NK-92 (cell line): ENCODE data around the gene FRA10AC1.
"Not testable (repeated sequence)": the region's sequence is repeated elsewhere in the genome, so short reads cannot be mapped to it uniquely, and the experiment has no call there.

Experiments
- DNase-seq: peaks from one replicate; lab custom pipeline; 2025; ENCODE audit not compliant: unreplicated experiment; lab: John Stamatoyannopoulos, UW

The FRA10AC1 gene

DNA sequence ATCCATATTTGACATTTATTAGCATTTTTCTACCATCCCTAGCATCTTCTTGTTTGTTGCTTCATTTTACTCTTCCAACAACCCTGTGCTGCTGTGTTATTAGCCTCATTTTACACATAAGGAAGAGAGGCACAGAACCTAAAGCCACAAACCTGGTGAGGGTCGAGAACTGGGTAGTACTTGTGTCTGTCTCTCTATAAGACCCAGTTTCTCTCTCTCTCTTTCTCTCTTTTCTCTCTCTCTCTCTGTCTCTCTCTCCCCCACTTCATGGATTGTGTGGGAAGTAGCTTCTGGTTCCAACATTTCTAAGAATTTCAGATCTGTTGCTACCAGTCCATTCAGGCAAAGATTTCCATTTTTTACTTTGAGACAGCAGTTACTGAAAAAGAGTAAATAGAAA lies 1.4 kb upstream of the FRA10AC1 start:
- DNase-seq = no peak

DNA sequence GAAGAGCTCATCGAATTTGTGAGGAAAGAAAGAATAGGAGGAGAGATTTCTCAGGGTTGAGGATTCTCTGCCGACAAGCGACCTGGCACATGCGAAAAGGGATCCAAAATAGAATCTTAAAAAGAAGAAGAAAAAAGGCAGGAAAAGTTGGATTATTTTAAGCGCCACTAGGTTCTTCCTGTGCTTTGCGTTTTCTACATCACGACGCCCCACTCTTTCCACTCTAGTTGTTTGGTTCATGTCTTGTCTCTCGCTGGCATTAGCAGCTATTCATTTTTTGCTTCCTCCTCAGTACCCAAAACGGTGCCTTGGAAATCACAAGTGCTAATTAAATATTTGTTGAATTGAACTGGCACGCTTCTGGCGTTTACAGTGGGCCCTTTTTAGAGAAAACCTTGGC lies 674 bp upstream of the FRA10AC1 start:
- no peak for DNase-seq

DNA sequence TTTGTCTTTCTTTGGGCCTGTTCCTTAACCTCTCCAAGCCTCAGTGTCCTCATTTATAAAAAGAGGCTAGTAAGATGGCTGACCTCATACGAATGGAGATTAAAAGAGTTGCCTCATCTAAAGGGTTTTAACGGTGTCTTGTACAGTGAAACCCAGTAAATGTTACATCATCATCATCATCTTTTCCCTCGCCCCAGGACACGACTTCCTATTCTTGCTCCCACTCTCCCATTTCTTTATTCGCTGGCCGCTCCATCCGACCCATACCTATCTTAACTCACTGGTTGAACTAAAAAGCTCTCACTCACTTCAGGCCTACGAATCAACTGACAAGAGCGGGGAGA lies 554 bp downstream of the FRA10AC1 start:
- no peak for DNase-seq

DNA sequence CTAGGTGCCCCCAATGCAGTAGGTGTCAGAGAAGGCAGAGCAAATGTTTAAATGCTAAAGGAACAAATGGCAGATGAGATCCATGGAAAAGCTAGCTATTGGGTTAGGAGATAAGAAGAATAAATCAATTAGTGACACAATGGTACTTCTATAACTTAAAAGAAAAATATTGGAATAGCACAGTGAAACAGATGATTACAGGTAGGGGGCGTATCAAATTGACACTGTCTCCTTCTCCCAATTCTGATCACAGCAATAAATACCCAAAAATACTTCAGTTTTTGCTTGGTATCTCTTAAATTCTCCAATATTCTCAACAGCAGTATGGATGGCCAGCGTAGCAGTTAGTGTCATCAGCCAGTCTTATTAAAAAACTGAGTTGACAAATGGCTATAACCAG lies 5.2 kb downstream of the FRA10AC1 start:
- no peak for DNase-seq

DNA sequence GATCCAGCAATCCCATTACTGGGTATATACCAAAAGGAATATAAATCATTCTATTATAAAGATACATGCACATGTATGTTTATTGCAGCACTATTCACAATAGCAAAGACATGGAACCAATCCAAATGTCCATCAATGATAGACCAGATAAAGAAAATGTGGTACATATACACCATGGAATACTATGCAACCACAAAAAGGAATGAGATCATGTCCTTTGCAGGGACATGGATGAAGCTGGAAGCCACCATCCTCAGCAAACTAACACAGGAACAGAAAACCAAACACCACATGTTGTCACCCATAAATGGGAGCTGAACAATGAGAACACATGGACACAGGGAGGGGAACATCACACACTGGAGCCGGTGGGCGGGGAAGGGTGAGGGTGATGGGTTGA lies 5.8 kb downstream of the FRA10AC1 start:
- DNase-seq = not testable (repeated sequence)

DNA sequence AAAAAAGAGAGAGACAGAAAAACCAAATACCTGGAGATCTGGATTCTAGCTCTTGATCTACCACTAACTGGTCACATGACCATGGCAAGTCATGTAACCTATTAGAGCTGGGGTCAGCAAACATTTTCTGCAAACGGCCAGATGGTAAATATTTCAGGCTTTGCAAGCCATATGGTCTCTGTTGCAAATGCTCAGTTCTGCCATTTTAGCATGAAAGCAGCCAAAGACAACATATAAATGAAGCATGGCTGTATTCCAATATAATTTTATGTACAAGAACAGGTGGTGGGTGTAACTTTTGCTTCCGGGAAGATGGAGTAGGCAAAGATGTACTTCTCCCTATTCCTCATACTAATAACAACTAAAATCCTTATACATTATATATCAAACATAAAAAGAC lies 6.7 kb downstream of the FRA10AC1 start:
- DNase-seq = no peak

DNA sequence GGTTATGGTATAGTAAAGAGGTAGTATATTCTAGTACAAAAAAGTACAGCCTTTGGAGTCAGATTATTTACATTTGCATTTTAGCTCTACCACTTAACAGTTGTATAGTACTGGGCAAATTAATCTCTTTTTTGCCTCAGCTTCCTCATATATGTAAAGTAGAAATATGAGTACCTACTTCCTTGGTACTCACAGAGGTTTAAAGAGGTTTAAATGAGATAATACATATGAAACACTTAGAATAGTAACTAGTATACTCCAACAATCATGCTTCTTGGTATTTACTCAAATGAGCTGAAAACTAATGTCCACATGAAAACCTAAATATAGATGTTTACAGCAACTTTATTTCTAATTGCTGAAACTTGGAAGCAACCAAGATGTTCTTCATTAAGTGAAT lies 14.7 kb downstream of the FRA10AC1 start:
- DNase-seq = no peak

DNA sequence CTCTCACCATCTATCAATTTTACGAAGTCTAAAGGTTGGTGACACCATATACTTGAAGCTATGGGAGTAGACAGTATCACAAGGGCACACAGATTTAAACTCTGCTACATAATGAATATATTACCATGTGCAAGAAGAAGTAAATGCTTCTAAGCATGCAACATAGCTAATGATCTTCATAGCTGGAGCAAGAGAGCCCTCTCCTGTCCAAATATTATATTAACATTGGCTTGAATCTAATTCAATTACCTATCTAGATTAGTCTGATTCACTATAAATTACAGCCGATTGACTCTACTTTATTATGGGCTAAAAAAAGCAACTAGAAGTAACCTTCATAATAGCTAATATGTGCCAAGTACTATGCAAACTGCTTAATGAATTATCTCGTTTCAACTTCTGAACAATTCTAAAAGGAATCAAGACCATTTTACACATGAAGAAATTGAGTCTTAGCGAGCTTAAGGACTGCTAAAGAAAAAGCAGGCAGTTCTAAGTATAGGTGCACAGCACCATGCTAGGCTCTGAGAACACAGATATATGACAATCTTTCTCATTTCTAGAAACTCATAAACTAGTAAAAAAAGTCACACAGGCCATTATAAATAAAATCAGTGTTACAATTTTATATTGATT lies 21.9 kb downstream of the FRA10AC1 start:
- DNase-seq = no peak

DNA sequence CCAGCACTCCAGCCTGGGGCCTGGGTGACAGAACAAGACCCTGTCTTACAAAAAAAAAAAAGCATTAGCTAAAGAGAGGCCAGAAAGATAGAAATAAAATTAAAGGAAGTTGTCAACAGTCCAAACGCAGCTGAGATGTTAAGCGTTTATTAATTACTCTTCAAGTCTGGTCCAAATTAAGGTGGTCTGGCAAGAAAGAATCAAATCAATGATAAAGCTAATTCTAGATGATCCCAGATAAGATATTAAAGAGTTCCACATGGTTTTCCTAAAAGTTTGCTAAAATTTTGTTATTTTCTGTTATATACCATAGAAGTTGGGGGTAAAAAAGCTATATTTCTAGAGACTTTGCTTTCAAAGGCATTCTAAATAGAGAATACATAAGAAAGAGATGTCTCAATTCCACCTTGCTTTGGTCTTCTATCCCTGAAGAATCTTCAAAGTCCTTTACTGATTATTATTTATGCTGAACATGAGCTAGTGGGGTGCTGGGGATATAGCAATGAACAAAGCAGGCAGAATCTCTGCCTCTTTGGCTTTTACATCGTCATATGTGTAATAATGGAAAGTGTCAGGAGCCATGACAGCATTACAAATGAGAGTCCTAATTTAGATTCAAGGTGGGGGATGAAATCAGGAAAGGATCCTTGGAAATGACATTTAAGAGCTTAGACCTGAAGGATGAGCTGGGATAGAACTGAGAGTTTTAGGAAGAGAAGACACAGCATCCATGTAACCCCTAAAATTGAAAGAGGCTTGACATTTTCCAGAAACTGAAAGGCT lies 23.4 kb downstream of the FRA10AC1 start:
- no peak for DNase-seq

DNA sequence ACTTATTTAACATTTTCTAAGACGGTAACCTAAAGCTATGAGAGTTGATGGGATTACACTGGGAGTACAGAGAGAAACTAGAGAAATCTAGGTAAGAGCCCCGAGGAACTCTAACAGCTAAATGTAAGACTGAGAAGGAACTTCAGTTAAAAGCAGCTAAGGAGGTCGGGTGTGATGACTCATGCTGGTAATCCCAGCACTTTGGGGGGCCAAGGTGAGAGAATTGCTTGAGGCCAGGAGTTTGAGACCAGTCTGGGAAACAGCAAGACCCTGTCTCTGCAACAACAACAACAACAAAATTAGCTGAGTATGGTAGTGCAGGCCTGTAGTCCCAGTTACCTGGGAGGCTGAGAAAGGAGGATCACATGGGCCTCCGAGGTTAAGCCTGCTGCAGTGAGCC lies 24.0 kb downstream of the FRA10AC1 start:
- DNase-seq = no peak

DNA sequence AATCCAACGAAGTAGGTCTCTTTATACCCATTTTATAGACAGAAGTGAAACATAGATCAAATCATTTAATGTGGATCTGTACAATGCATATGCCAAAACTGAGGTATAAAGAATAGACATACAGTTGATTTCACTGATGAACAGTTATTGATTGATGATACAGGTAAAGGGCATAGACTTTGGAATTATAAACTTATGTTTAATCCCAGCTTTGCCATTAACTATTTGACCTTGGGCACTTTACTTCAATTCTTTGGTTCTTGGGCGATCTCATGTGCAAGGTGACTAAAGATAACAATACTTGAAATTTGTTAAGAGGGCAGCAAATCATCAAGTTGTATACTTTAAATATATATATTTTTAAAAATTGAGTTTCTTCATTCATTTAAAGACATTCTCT lies 28.6 kb downstream of the FRA10AC1 start:
- no peak for DNase-seq

DNA sequence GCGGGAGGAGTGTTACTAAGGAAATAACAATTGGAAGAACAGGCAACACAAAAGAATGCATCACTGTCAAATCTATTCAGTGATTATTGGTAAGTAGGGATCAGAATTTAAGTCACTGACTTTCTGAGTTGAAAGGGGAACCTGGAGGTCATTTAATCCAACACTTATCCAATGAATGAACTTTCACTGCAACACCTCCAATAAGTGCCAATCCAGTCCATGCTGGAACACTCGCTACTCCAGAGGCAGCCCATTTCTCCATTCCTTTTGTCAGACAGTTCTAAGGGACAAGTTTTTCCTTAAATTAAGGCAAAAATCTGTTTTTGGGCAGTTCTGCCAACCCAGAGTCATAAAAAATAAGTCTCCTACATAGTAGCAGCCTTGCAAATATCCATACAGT lies 29.5 kb downstream of the FRA10AC1 start:
- no peak for DNase-seq

DNA sequence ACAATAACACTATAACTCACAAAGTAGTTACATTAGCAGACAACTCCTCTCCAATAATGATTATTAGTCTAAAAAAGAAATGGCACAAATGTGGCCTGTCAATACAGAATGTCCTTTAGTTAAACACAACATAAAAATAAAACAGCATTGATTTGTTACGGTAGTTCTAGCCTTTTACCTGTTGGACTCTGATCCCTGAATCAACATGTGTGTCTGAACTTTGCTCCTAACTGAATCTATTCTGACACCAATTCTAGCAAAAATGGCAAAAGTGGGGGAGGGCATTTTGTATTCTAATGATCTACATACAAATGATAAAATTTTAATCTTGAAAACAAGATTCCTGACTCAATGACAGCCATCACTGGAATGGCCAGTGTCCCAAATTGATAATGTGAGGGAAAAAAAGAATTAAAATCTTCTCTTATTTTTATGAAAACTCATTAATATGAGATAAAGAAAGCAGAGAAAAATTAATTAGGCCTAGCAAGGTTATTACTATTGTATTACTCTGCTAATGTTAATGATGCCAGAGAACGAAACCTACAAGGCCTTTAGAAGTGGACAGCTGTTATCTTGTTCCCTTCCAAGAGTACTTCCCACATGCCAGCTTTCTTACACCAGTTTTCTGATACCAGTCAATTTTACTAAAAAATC lies 30.2 kb downstream of the FRA10AC1 start:
- DNase-seq = no peak

DNA sequence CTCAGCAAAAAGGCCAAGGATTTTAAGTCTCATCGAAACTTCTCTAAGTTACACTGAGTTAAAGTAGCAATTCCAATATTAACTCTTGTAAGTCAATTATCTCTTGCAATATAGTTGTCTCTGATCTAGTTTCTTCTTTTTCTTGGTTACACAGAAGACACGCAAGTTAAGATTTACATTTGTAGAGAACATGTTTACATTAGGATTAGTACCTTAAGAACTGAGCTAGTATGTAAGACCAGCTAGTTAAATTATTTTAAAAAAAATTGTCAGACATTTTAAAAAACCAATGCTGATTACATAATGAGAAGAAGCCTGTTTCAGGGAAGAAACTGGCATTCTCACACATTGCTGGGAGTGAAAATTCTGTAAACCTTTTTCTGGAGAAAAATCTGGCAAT lies 31.4 kb downstream of the FRA10AC1 start:
- no peak for DNase-seq

DNA sequence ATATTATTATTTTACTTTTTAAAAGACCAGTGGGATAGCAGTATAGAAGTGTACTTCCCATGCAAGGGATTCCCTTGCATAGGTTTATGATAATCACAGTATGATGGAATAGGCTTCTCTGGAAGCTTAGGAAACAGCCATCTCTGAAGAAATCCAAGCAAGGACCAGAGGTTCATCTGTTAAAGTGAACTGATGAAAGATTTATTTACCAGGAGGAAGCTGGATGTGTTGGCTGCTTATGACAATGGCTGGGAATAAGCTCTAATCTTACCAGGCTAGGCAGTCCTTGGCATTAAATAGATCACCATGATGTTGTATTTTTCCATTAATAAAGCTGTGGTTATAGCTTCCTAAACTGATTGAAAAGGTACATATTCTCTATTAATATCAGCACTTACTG lies 32.0 kb downstream of the FRA10AC1 start:
- no peak for DNase-seq

DNA sequence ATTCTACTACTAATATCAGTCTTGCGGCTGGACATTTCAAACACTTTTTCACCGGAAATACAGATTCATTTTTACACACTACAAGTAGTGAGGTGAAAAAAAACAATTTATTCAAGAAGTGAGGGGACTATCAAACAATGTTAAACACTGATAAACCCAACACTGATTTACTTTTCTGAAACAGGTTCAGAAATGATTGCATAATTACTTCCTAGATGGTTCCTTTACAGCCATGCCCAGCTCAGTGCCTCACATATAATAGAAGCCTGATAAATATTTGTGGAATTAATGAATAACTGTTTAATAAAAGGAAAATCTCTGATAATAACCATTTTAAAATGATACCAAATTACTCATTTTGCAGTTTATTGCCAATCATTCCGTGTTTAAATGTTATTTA lies 34.6 kb downstream of the FRA10AC1 start:
- no peak for DNase-seq

DNA sequence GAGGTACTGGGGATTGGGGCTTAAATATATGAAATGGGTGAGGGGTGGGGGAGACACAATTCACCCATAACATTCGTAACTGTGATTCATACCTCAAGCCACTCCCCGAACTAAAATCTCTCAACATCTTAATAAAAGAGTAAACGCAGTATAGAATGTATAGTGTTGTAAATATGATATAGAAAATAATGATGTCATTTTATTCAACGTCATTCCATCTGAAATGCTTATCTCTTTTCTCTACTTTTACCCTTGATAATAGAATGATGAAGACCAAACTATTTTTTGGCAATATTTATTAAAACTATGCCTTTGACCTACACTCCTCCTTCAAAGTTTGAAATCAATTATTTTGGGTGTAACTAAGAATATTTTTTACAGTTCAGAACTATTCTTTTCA lies 36.4 kb downstream of the FRA10AC1 start:
- DNase-seq = no peak

DNA sequence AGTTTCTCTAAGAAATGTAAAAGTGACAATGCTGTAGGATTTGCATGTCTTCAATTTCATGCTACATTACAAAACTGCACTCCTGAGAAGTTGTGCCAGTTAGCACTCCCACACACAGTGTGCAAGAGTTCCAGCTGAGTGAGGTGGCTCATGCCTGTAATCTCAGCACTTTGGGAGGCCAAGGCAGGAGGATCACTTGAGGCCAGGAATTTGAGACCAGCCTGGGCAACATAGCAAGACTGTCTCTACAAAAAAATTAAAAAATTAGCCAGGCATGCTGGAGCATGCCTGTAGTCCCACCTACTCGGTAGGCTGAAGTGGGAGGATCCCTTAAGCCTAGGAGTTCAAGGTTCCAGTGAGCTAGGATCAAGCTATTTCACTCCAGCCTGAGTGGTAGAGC lies 44.6 kb downstream of the FRA10AC1 start:
- DNase-seq = no peak

DNA sequence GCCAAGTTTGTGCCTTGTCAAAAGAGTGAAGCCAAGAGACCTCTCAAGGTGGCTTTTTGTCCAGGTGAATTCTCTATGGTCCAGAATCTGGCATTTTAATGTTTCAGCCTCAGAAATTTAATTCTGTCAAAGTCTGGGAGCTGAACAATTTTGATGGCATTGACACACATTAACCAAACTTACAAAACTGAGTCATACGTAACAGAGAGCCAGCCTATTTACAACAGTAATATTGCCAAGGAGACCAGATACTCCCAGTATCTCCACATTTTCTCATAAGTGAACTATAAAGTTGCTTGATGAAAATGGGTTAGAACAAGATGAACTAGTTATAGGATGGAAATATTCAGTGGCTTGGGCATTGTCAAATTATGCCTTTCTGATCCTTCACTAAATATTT lies 46.2 kb downstream of the FRA10AC1 start:
- DNase-seq = no peak

DNA sequence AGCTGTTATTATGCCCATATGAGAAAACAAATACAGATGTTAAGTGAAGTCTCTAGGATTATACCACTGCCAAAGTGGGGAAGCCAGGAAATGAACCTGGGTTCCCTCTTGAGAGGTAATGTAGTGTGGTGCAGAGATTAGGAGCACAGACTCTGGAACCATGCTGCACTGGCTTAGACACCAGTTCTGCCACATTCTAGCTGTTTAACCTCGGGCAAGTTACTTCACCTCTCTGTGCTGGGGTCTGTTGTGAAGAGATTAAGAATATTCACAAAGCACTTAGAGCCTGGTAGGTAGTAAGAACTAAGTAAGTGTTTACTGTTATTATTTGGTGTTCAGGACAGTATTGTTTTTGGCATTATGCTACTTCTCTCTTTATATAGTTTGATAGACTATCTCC lies 48.2 kb downstream of the FRA10AC1 start:
- DNase-seq = no peak

DNA sequence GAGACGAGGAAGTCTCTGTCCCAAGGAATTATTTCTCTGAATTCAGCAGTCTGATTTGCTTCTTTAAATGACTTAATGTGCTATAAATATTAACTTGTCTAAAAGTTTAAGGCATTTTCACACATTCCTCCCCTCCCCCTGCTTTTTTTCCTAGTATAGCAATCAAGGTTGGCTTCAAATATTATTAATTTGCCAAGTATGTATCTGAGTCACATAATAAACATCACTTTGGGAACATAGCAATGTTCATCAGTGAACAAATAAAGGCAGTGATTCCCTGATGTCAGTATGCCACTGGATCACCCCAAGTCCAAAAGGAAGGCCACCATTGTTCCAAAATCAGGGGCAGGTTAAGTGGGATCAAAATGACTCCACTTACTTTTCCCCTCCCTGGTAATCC lies 49.5 kb downstream of the FRA10AC1 start:
- DNase-seq = no peak

DNA sequence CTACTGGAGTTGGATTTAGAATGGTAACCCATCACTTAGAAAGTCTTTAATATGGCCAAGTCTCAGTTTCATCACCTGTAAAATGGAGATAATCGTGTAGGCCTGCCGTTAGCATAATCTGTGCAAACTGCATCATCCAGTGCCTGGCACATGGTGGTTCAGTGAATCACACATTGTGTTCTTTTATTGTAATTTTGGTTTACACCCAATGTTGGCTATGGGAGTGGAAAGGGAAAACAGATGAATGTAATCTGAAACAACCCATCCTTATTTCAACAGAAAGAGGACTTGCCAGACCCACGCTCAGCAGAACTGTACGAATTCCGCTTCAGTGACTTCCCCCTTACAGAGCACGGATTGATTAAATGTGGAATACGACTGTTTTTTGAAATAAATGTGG lies 62.6 kb downstream of the FRA10AC1 start:
- no peak for DNase-seq
